Measurements from ENCODE around the gene ZBTB45.
A peak's percentile ranks its signal among the peaks of the same experiment; 100 is the strongest.

Gene ZBTB45

GRCh38 chr19:58538257-58539168 lies 18.9 kb upstream of the ZBTB45 start:
- no peak for DNase-seq

DNA sequence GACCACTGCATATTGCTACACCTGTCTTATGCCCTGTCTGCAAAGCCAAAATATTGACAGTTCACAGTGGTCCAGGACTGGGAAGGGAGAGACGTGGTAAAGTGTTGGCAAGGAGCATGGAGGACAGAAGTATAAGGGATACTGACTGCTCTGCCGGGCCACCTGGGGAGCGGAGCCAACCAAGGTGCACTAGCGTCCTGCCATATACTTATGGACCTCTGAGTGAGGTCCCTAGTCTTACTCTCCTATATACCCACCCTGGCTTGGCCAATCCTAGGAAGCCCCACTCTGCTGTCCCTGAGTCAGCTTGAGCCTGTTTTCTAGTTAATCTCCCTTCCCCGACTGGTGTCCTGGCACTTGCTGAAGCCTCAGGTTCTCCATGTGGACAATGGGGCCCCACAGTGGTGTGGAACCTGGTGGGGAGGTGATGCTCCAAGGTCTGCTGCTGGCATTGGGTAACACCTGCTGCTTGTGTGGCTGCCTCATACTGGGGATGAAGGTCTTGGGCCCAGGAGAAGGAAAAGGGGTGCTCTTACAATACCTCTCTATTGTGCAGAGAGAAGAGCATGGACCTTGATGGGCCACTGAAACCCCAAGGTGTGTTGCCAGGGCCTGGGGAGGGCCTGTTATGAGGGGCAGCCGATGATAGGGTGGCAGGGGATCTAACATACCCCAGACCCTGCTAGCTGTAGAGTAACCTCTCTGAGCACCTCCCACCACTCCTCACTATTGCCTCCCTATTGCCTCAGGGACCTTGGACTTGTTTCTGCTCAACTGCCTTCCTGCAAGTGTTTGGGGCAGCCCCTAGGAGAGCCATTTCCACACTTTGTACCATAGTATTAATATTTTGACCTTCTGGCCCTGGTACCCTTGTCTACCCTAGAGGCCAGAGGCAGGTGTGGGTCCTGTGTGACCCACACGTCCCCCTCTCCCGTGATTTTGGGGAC lies 17.5 kb upstream of the ZBTB45 start:
- DNase-seq, result no peak

DNA sequence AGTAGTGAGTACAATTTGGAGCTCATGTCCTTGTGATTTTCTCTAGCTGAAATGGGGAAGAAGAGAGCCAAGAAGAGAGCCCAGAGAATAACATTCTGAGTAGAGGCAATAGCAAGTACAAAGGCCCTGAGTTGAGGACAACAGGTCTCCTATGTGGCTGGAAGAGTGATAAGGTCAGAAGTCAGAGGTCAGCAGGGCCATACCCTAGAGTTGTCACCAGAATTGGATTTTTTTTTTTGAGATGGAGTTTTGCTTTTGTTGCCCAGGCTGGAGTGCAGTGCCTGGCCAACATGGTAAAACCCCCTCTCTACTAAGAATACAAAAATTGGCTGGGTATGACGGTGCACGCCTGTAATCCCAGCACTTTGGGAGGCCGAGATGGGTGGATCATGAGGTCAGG lies 16.2 kb upstream of the ZBTB45 start:
- DNase-seq, result no peak

- DNase-seq, result no peak
These were observed 11.6 kb upstream of the ZBTB45 start for GRCh38 chr19:58531034-58531840.

DNA sequence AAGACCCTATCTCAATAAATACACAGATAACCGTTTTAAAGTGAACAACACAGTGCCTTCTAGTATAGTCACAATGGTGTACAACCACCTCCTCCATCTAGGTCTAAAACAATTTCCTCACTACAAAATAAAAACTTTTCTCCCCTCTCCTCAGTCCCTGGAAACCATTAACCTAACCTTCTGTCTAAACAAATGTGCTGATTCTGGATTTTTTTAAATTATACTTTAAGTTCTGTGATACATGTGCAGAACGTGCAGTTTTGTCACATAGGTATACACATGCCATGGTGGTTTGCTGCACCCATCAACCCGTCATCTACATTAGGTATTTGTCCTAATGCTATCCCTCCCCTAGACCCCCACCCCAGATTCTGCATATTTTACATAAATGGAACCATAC lies 9.8 kb upstream of the ZBTB45 start:
- DNase-seq, result no peak

DNA sequence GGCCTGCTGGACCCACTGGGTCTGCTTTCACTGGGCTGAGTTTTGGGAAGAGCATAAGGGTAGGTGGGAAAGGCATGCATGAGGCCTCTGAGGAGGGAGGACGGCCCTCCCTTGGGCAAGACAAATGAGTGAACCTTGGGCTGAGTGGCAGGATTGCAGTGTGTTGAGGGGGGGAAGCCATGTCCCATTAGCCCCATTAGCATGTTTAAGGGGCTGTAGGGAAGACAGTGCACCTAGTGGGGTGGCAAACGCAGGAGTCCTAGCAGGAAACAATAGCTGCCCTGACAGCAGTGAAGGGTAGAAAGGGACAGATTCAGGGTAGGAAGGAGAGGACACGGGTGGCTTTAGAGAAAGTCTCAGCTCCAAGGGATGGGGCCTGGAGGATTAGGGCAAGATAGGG lies 3.1 kb upstream of the ZBTB45 start:
- DNase-seq, result no peak

GRCh38 chr19:58521651-58522050 lies 2.0 kb upstream of the ZBTB45 start:
- DNase-seq, result no peak

DNA sequence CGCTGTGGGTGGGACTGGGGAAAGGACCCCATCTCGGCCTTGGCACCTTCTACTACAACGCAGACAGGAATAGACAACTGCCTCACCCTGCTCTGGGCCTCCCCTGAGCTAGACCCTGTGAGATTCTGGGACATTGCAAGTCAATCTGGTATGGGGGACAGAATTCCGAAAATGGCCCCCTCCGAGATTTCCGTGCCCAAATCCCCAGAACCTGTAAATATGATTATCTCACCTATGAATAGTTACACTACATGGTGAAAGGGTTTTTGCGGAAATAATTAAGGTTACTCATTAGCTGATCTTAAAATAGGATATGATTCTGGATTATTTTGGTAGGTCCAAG lies 618 bp upstream of the ZBTB45 start:
- DNase-seq, result no peak

DNA sequence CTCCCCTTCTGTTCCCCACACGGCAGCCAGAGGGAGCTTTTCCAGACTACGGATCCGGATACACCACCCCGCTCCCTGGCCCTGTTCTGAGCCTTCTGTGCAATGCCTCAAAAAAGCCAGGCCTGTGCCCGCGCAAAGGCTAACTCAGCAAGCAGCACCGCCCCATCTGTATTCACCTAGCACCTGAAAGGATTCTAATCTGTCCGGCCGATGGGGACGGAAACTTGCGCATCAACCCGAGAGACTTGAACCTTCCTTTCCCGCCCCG lies 589 bp downstream of the ZBTB45 start:
- DNase-seq, result peak; percentile 45

DNA sequence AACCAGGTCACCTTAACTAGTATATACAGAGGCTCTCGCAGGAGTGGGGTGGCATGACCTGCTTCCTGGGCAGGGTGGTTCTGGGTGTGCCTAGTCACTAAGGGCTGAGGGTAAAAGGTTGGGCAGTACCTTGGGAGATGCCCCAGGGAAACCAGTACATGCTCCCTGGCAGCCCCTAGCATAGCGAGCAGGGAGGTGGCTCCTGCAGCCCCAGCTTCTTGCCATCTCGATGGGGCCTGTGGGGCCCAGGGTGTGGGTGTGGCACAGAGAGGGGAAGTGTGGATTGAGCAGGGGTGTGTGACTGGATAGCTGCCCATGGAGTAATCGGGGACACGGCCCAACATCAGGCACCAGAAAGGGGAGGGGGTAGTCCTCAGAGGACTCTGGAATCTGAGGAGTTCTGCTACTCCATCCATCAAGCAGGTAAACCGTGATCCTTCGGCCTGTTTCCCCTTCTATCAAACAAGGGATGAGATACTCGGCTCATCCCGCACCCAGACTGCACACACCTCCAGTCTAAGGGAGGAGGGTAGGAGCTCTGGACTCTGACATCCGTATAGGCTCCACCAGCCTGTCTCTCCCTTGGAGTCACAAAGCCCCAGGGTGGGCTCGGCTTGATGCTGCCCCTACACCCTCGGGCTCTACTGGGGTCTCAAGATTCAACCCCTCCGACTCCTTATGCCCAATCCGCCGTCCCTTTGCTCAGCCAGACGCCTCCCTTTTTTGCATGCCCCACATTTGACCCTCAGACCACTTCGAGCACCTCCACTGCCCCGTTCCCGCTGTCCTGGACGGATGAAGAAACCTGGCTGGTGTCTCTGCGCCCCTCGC lies 1.1 kb downstream of the ZBTB45 start:
- no peak for DNase-seq

DNA sequence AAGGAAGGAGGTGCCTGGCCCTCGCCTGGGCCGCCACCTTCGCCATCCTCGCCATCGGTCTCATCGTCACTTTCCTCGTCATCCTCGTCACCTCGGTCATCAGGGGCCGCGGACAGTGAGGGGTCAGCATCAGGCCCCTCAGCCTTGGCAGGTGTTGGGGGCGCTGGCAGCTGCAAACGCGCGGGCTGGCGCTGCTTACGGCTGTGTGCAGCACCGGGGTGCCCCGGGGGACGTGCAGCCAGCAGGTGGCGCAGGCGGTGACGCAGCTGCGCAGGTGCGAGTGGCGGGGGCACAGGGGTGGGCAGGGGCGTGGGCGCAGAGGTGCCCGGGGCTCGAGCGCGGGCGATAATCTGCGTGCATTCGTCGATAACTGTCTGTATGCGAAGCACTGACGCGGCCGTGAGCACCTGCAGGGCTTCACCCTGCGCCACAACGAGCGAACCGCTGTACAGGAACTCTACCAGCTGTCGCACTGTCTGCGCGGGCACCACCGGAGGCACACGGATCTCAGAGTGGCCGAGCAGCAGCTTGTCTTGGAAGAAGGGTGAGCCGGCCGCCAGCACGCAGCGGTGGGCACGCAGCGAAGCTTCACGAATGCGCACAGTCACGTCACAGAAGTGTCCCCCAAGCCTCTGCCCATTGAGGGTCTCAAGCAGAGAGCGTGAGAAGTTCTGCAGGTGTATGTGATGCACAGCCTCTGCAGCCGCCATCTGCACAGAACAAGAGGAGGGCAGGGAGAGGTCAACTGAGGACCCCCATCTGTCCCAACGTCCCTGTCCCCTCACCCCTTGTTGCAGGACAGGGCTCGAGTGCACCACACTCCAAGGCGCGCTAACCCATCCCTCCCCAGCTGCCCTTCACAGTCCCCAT lies 2.4 kb downstream of the ZBTB45 start:
- no peak for DNase-seq

DNA sequence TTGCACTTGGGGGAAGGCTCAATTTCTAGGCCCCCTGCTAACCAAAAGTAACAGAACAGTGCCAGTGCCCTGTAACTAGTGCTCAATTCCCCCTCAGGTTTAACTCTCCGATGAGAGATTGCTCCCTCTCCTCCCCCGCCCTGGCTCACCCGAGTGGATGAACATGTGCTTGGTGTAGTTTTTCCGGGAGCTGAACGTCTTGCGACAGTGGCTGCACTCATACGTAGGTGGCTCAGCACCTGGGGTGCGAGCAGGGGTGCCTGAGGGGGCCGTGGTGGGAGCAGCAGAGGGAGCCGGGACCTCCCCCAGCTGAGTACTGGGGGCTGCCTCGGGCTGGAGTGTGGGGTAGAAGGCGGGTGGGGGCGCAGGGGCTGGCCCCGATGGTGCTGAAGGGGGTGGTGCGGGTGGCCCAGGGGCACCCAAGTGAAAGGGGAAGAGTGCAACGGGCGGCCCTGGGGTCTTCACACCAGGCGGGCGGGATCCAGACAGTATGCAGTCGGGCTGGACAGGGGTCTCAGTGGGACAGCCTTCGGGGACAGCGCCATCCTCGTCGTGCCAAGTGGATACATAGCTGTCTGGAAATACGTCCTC lies 3.3 kb downstream of the ZBTB45 start:
- no peak for DNase-seq

DNA sequence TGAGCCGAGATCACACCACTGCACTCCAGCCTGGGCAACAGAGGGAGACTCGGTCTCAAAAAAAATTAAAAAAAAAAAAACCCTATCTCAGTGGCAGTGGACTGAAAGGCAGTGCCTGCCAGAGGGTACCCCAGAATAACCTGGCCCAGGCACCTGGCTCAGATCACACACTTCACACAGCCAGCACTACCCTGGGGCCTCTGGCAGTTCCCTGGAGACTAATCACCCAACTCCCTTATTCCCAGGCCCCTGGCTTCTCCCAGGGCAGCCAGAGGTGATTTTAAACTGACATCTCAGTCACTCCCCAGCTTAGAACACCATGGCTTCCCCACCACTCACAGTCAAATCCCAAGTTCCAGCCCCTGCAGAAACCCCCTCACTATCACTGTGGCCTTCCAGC lies 4.4 kb downstream of the ZBTB45 start:
- DNase-seq, result no peak

DNA sequence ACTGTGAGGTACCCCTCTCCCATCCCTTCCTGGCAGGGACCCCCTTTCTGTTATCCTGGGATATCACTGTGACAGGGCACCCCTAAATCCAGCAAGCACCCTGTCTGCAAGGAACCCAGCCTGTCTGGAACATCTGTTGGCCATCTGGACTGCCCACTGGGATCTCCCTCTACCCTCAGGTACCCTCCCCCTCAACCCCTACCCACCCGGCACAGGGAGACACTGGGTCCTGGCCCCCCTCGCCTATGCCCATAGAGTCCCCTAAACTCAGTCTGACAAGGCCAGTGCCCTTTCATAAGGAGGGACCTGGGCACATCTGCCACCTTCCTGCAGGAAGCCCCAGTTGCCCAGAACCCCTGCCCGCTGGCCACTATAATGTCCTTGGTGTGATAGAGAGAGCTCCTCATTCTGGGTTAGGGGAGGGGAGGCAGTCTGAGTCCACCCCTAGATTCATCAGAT lies 5.0 kb downstream of the ZBTB45 start:
- DNase-seq, result no peak

DNA sequence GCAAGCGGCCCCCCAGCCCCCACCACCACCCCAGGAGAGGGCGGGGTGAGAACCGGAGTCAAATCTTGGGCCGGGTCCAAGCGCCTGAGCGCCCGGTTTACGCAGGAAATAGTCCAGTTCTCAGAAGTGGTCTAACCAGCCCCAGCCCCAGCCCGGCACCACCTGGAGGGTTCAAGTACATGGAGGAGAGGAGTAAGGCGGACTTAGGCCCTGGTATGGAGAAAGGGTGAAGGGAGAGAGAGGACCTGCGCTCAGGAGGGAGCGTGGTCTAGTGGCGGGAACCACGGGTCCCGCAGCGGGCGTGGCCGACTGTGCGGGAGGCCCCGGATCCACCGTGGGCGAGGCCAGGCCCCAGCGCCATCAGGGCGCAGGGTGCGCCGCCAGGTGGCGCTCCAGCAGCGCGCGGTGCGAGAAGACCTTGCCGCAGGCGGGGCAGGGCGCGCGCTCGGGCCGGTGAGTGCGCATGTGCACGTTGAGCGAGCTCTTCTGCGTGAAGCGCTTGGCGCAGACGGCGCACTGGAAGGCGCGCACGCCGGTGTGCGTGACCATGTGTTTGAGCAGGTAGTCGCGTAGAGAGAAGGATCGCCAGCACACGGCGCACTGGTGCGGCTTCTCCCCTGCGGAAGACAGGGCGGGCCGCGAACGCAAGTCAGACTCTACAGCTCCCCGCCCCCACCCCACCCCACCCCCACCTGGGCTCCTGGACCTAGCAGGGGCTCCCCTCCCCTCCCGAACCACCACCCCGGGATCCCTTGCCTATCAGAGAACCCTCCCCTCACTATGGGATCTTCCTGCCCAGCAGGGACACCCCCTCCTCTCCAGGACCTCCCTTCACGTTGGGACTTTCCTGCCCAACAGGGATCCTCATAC lies 5.7 kb downstream of the ZBTB45 start:
- DNase-seq, result peak; percentile 97

- no peak for DNase-seq
These were observed 6.4 kb downstream of the ZBTB45 start for GRCh38 chr19:58513213-58513693.

- no peak for DNase-seq
These were observed 8.0 kb downstream of the ZBTB45 start, which contains the start of gene SLC27A5 for GRCh38 chr19:58511353-58512208. Gene SLC27A5 (minus strand): TSS chr19:58511992. CDS start chr19:58511955, 37 bp downstream.

GRCh38 chr19:58510084-58510862 lies 9.3 kb downstream of the ZBTB45 start:
- DNase-seq, result no peak
